NCI-H1694 treated with DMSO at 0.1 percent for 48 hours (cell line): ENCODE results near the gene PTF1A.
"Not testable (repeated sequence)": the region's sequence is repeated elsewhere in the genome, so short reads cannot be mapped to it uniquely, and the experiment has no call there.

Experiments
- DNase-seq: peaks from one replicate; lab custom pipeline; 2025; lab: John Stamatoyannopoulos, UW

PTF1A gene

GRCh38 chr10:23204773-23205172, 12.7 kb downstream of the PTF1A start:
- no peak for DNase-seq

GRCh38 chr10:23205972-23206642, 14.0 kb downstream of the PTF1A start:
- no peak for DNase-seq

DNA sequence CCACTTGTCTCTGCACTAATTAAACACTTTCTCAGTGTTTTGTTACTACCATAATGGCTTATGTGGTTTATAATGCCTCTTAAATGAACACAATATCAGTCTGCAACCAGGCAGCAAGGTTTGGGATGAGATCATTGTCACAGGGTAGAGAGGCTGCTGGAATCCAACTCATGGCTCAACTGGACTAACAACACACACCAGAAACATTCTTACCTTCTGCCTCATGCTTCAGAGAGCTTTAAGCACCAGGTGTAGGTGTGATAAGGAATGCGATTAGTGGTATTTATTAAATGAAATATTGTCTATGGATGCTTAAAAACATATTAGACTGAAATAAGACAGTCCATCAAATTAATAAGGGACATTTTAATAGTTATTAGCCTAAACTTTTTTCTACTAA, 25.4 kb downstream of the PTF1A start:
- no peak for DNase-seq

GRCh38 chr10:23230582-23230981, 38.5 kb downstream of the PTF1A start:
- no peak for DNase-seq

- DNase-seq, result no peak
Observed at GRCh38 chr10:23238015-23238414, 45.9 kb downstream of the PTF1A start.

DNA sequence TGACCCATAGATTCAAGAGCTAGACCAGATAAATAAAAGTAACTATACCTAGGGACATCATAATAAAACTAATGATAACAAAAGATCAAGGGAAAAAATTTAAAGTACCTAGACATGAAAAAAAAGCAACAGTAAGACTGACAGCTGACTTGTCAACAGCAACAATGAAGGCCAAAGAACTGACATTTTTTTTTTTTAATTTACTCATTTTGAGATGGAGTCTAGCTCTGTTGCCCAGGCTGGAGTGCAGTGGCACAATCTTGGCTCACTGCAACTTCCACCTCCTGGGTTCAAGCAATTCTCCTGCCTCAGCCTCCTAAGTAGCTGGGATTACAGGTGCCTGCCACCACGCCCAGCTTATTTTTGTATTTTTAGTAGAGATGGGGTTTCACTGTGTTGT, 49.7 kb downstream of the PTF1A start:
- not testable (repeated sequence) for DNase-seq
